Measurements from ENCODE around the gene SLC38A11. TPM values are rescaled to one million over a fixed set of nuclear protein-coding genes. Genes with fewer than 3 reads are reported as not detected.

Gene SLC38A11
- total RNA-seq, 1 donor from 2014 or later: not detected

DNA sequence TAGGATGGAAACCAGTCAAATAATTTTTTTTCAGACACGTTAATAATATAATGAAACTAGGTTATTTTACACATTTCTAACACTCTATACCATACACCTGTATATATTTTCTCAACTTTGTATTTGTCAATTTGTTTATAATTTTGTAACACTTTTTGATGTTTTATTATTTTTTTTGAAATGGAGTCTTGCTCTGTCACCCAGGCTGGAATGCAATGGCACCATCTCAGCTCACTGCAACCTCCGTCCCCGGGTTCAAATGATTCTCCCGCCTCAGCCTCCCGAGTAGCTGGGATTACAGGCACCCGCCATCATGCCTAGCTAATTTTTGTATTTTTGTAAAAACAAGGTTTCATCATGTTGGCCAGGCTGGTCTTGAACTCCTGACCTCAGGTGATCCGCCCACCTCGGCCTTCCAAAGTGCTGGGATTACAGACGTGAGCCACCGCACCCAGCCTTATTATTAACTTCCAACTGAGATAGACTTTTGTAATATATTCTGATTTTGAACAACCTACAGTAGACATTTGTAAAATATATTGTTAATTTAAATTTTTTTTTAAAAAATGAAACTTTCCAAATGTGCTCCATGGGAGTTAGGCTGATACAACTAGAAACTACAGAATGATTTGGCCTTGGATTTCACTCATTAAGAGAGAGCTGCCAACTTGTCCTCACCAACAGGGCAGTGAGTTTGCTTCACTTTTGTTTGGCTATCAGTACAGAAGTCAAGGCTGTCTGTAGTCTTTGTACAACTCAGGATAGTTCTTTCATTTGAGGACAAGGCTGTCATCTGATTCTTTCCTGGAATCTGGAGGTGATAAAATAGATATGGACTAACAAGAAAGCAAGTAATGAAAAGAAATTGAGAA lies 79.8 kb downstream of the SLC38A11 start:
- H3K9me3 Mint-ChIP-seq (ENCODE audit: unreplicated experiment): no peaks in the 10 kb centered on the region

DNA sequence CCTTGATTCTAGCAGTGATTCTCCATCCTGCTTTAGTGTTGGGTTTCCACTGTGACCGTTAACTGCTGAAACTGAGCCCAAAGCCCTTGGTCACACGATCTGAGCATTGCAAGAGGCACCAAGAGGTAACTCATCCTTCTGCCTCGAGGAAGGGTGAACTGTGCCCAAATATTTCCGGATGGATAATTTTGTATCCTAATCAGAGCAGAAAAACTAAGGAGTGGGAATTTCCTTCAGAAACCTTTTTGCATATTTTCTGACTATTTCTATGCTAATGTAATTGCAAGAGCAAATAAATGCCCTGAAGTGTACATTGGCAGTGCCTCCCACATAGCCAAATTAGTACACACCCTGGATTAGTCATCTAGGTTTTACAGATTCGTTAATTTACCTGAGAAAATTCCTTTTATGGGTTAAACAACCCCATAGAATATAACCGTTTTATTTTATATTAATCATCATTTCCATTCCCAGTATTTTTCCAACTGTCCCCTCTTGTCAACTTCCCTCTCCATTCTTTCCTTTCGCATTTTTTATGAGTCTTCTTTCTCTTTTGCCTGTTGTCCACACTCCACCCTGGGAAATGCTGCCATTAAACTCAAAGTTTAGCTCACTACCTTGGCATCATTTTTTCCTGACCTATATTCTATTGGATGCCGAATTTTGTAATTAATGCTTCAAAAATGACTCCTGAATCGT lies 82.0 kb downstream of the SLC38A11 start:
- no peaks in the 10 kb centered on the region for H3K27me3 Mint-ChIP-seq (ENCODE audit: unreplicated experiment)
- no peaks in the 10 kb centered on the region for H3K9me3 Mint-ChIP-seq (ENCODE audit: unreplicated experiment)
- H3K27ac Mint-ChIP-seq (ENCODE audit: unreplicated experiment): no peak overlapping the region
- DNase-seq: no peak
- no peaks in the 10 kb centered on the region for H3K4me1 Mint-ChIP-seq (ENCODE audit: low read depth, unreplicated experiment)
- no peak for TF ChIP-seq CTCF (IDR thresholded peaks at IDR 0.05; ENCODE audit: partially characterized antibody, unreplicated experiment)
- H3K4me3 Mint-ChIP-seq (ENCODE audit: unreplicated experiment): no peak overlapping the region
- H3K36me3 Mint-ChIP-seq (ENCODE audit: unreplicated experiment): no peaks in the 10 kb centered on the region

More for the DNA sequence above, 79.8 kb downstream of the SLC38A11 start:
- no peak for TF ChIP-seq CTCF (IDR thresholded peaks at IDR 0.05; ENCODE audit: partially characterized antibody, unreplicated experiment)
- Mint-ChIP-seq H3K4me3 (ENCODE audit: unreplicated experiment) (no peak overlapping the region), H3K4me1 (ENCODE audit: low read depth, unreplicated experiment) (no peaks in the 10 kb centered on the region), H3K36me3 (ENCODE audit: unreplicated experiment) (no peaks in the 10 kb centered on the region), H3K27me3 (ENCODE audit: unreplicated experiment) (no peaks in the 10 kb centered on the region), H3K27ac (ENCODE audit: unreplicated experiment) (no peak overlapping the region)
- no peak for DNase-seq

DNA sequence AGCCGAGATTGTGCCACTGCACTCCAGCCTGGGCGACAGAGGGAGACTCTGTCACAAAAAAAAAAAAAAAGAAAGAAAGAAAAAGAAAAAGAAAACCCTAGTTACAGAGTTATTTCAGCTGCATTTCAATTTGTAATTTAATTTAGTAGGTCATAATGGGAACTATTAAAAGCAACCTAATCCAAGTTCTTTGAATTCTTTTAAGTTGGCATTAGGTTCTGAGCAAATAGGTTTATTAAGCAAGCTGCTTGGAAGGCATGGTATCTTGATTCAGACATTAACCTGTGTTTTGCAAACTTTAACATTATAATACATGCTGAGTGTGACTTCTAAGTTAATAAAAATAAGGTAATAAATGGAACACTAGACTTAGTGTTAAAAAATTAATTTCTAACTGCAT lies 83.9 kb downstream of the SLC38A11 start:
- H3K27ac Mint-ChIP-seq (ENCODE audit: unreplicated experiment): no peak overlapping the region
- H3K36me3 Mint-ChIP-seq (ENCODE audit: unreplicated experiment): peaks cover 5% of the 10 kb centered on the region
- DNase-seq: no peak
- no peaks in the 10 kb centered on the region for H3K4me1 Mint-ChIP-seq (ENCODE audit: low read depth, unreplicated experiment)
- no peak overlapping the region for H3K4me3 Mint-ChIP-seq (ENCODE audit: unreplicated experiment)
- H3K27me3 Mint-ChIP-seq (ENCODE audit: unreplicated experiment): no peaks in the 10 kb centered on the region
- H3K9me3 Mint-ChIP-seq (ENCODE audit: unreplicated experiment): no peaks in the 10 kb centered on the region
- TF ChIP-seq CTCF (IDR thresholded peaks at IDR 0.05; ENCODE audit: partially characterized antibody, unreplicated experiment): no peak

- no peaks in the 10 kb centered on the region for H3K27me3 Mint-ChIP-seq (ENCODE audit: unreplicated experiment)
- no peak for TF ChIP-seq CTCF (IDR thresholded peaks at IDR 0.05; ENCODE audit: partially characterized antibody, unreplicated experiment)
- H3K4me1 Mint-ChIP-seq (ENCODE audit: low read depth, unreplicated experiment): no peaks in the 10 kb centered on the region
- H3K9me3 Mint-ChIP-seq (ENCODE audit: unreplicated experiment): no peaks in the 10 kb centered on the region
- H3K27ac Mint-ChIP-seq (ENCODE audit: unreplicated experiment): no peak overlapping the region
- no peak overlapping the region for H3K4me3 Mint-ChIP-seq (ENCODE audit: unreplicated experiment)
- peaks cover 5% of the 10 kb centered on the region for H3K36me3 Mint-ChIP-seq (ENCODE audit: unreplicated experiment)
- no peak for DNase-seq
Observed at GRCh38 chr2:164869420-164869772, 85.9 kb downstream of the SLC38A11 start.

Data from glutamatergic neuron (in vitro differentiated cells).